H1 (cell line): ENCODE data around the gene MEP1B.

Experiments used
- ATF3 ChIP-seq: IDR thresholded peaks from 2 replicates; pipeline ENCODE4 v1.6.1; 2011; ENCODE audit warnings: low read depth, mild to moderate bottlenecking, low read length; ENCODE audit not compliant: insufficient read depth
- CHD1 ChIP-seq: IDR thresholded peaks from 2 replicates; pipeline ENCODE4 v1.6.1; 2012; ENCODE audit warnings: low read depth, low read length, improper control_type of control experiment
- CREB1 ChIP-seq: IDR thresholded peaks from 2 replicates; pipeline ENCODE4 v1.6.1; 2012; ENCODE audit warnings: inconsistent platforms
- CTCF ChIP-seq, 3 experiments: IDR thresholded peaks; 1 replicate in 2 of 3; 2 replicates in 1 of 3; pipeline versions ENCODE4 v1.5.1 to v1.6.1; 2011; ENCODE audit warnings: low read length in 3 of 3, mild to moderate bottlenecking in 3 of 3, inconsistent platforms in 2 of 3, low read depth in 1 of 3, moderate library complexity in 1 of 3; ENCODE audit not compliant: insufficient read depth in 1 of 3; ENCODE audit errors: control extremely low read depth in 1 of 3
- JUN ChIP-seq: IDR thresholded peaks from 2 replicates; pipeline ENCODE4 v1.6.1; 2011; ENCODE audit warnings: low read depth, mild to moderate bottlenecking, improper control_type of control experiment, low read length
- MAX ChIP-seq: IDR thresholded peaks from 2 replicates; pipeline ENCODE4 v1.6.1; 2012; ENCODE audit warnings: inconsistent platforms
- SIN3A ChIP-seq, 2 experiments: IDR thresholded peaks in 1 of 2; conservative IDR thresholded peaks in 1 of 2; 2 replicates each; pipeline ENCODE4 v1.6.1; 2011 to 2012; ENCODE audit warnings: low read length in 2 of 2, improper control_type of control experiment in 1 of 2, low read depth in 1 of 2, mild to moderate bottlenecking in 1 of 2
- SP2 ChIP-seq: IDR thresholded peaks from 2 replicates; pipeline ENCODE4 v1.6.1; 2012; ENCODE audit warnings: mild to moderate bottlenecking, low read length, inconsistent platforms
- TAF1 ChIP-seq: IDR thresholded peaks from 2 replicates; pipeline ENCODE4 v1.6.1; 2011; ENCODE audit warnings: mild to moderate bottlenecking, low read depth, low read length
- ZNF274 ChIP-seq: IDR thresholded peaks from 2 replicates; pipeline ENCODE4 v1.7.0; 2012; ENCODE audit warnings: low read length, borderline replicate concordance; ENCODE audit errors: extremely low read depth

GRCh38 chr18:32200766-32201165 lies 10.9 kb downstream of the MEP1B start:
- TF ChIP-seq CTCF (IDR thresholded peaks at IDR 0.05; ENCODE audit: control extremely low read depth in 1 of 3, insufficient read depth in 1 of 3, low read depth in 1 of 3, low read length in 3 of 3) (no peak), TAF1 (no peak), CHD1 (no peak), SP2 (no peak), MAX (no peak), ATF3 (no peak), SIN3A (conservative IDR thresholded peaks at IDR 0.05 in 1 of 2, IDR thresholded peaks at IDR 0.05 in 1 of 2; ENCODE audit: low read depth in 1 of 2, low read length in 2 of 2) (no peak), JUN (no peak), CREB1 (no peak), ZNF274 (no peak)
